ENCODE data around the gene AADAC. TPM values are rescaled to one million over a fixed set of nuclear protein-coding genes. Genes with fewer than 3 reads are reported as not detected.

AADAC gene
- total and polyA plus RNA-seq, 2 experiments from 2014 or later, result 47.8 to 94.0 TPM

- Histone ChIP-seq H3K79me2 (no peaks in the 10 kb centered on the region), H3K9me3 (ENCODE audit: low read depth) (no peaks in the 10 kb centered on the region), H3K27ac (no peak overlapping the region), H3K4me1 (ENCODE audit: insufficient read depth) (peaks cover 3% of the 10 kb centered on the region), H3K27me3 (no peaks in the 10 kb centered on the region), H4K20me1 (ENCODE audit: insufficient read depth, poor library complexity, severe bottlenecking) (no peaks in the 10 kb centered on the region), H3K4me2 (no peak overlapping the region), H2AFZ (no peak overlapping the region), H3K4me3 (no peak overlapping the region), H3K9me2 (replicated peaks; ENCODE audit: insufficient read depth) (no peaks in the 10 kb centered on the region), H3K36me3 (replicated peaks; ENCODE audit: insufficient read depth, low read depth) (no peaks in the 10 kb centered on the region)
- TF ChIP-seq CTCF (IDR thresholded peaks at IDR 0.05; ENCODE audit: poor library complexity) (no peak), EZH2 (IDR thresholded peaks at IDR 0.05; ENCODE audit: borderline replicate concordance) (no peak), EZH2phosphoT487 (IDR thresholded peaks at IDR 0.05; ENCODE audit: low read depth, severe bottlenecking, unreplicated experiment) (no peak)
- WGBS (ENCODE audit: low lambda C conversion rate, missing lambda C conversion rate), result 84% methylated on average over 2 of the region's 2 CpGs
- DNase-seq (ENCODE audit: low spot score), result no peak
Observed at GRCh38 chr3:151859233-151859673, 45.3 kb downstream of the AADAC start.

DNA sequence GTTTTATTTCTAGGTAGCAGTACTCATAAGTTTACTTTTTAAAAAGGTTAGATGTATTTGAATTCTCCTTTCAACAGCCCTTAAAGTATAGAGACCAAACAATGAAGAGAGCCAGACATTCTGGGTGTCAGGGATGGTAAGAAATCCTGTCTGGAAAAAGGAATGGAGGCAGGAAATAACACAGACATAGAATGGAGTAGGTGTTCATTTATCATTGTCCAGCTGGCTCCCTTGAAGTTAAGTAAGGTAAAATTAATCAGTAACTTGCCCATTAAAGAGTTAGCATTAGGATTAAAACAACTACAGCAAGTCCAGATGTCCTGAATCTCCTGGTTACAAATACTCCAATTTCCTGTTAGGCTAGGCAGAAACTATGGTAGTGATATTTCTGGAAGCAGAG is 46.0 kb downstream of the AADAC start:
- no peaks in the 10 kb centered on the region for H3K9me2 ChIP-seq (replicated peaks; ENCODE audit: insufficient read depth)
- no peak overlapping the region for H2AFZ ChIP-seq
- peaks cover 7% of the 10 kb centered on the region for H3K4me1 ChIP-seq (ENCODE audit: insufficient read depth)
- H3K27ac ChIP-seq, result no peak overlapping the region
- H3K79me2 ChIP-seq, result no peaks in the 10 kb centered on the region
- no peak overlapping the region for H3K4me3 ChIP-seq
- H3K27me3 ChIP-seq, result no peaks in the 10 kb centered on the region
- no peaks in the 10 kb centered on the region for H3K9me3 ChIP-seq (ENCODE audit: low read depth)
- H4K20me1 ChIP-seq (ENCODE audit: insufficient read depth, poor library complexity, severe bottlenecking), result no peaks in the 10 kb centered on the region
- TF ChIP-seq CTCF (IDR thresholded peaks at IDR 0.05; ENCODE audit: poor library complexity), result no peak
- TF ChIP-seq EZH2phosphoT487 (IDR thresholded peaks at IDR 0.05; ENCODE audit: low read depth, severe bottlenecking, unreplicated experiment), result no peak
- TF ChIP-seq EZH2 (IDR thresholded peaks at IDR 0.05; ENCODE audit: borderline replicate concordance), result no peak
- H3K36me3 ChIP-seq (replicated peaks; ENCODE audit: insufficient read depth, low read depth), result no peaks in the 10 kb centered on the region
- no peak overlapping the region for H3K4me2 ChIP-seq
- no peak for DNase-seq (ENCODE audit: low spot score)

DNA sequence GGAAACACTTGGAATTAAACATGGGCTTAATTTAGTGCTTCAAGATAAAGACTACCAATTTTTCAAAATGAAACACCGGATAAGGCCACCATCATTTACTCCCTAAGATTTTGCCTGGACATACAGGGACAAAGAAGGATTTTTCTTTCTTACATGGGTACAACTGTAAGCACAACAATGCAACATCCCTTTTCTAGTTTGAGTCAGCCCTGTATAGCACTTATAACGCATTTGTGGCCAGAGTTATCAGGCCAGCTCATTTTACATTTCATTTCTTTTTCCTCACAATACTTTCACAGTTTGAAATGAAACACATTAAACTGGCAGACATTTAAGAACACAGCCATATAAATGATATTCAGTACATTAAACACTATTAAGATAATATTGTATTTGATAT is 49.7 kb downstream of the AADAC start:
- Histone ChIP-seq H3K9me3 (ENCODE audit: low read depth) (no peaks in the 10 kb centered on the region), H3K4me3 (no peak overlapping the region), H3K27me3 (no peaks in the 10 kb centered on the region), H3K9me2 (replicated peaks; ENCODE audit: insufficient read depth) (no peaks in the 10 kb centered on the region), H3K4me1 (ENCODE audit: insufficient read depth) (peaks cover 11% of the 10 kb centered on the region), H2AFZ (no peak overlapping the region), H4K20me1 (ENCODE audit: insufficient read depth, poor library complexity, severe bottlenecking) (no peaks in the 10 kb centered on the region), H3K27ac (no peak overlapping the region), H3K79me2 (no peaks in the 10 kb centered on the region), H3K4me2 (no peak overlapping the region), H3K36me3 (replicated peaks; ENCODE audit: insufficient read depth, low read depth) (no peaks in the 10 kb centered on the region)
- TF ChIP-seq EZH2 (IDR thresholded peaks at IDR 0.05; ENCODE audit: borderline replicate concordance) (no peak), CTCF (IDR thresholded peaks at IDR 0.05; ENCODE audit: poor library complexity) (no peak), EZH2phosphoT487 (IDR thresholded peaks at IDR 0.05; ENCODE audit: low read depth, severe bottlenecking, unreplicated experiment) (no peak)
- 87% methylated on average over 2 of the region's 2 CpGs for WGBS (ENCODE audit: low lambda C conversion rate, missing lambda C conversion rate)
- DNase-seq (ENCODE audit: low spot score), result no peak
